OCI-LY1 (cell line): Measurements from ENCODE around the gene SAE1.

Source experiments
- H2AFZ ChIP-seq: fragments of 200-600 bp; sonication (generic), shearing (Covaris generic); 2 replicates; pipeline ENCODE4 v1.6.0; 2014; ENCODE audit warnings: antibody characterized with exemption, mild to moderate bottlenecking, low read length
- H3F3A ChIP-seq: fragments of 200-600 bp; sonication (generic), shearing (Covaris generic); 2 replicates; pipeline ENCODE4 v1.6.0; 2014; ENCODE audit warnings: mild to moderate bottlenecking, antibody characterized with exemption, low read length, moderate library complexity; ENCODE audit not compliant: insufficient read depth
- H3K27ac ChIP-seq: fragments of 200-600 bp; sonication (generic); 2 replicates; pipeline ENCODE4 v1.5.1; 2014; ENCODE audit warnings: low read length, mixed run types, mild to moderate bottlenecking, low read depth; ENCODE audit not compliant: poor library complexity, severe bottlenecking
- H3K27me3 ChIP-seq: fragments of 200-600 bp; sonication (generic); 2 replicates; pipeline ENCODE4 v1.6.0; 2014; ENCODE audit warnings: antibody characterized with exemption, mild to moderate bottlenecking, low read length, moderate library complexity; ENCODE audit not compliant: insufficient read depth
- H3K36me3 ChIP-seq: fragments of 200-600 bp; sonication (generic); 2 replicates; pipeline ENCODE4 v1.6.1; 2014; ENCODE audit warnings: mild to moderate bottlenecking, antibody characterized with exemption, low read length, moderate library complexity, mixed read lengths; ENCODE audit not compliant: insufficient read depth
- H3K4me1 ChIP-seq: fragments of 200-600 bp; sonication (generic); 2 replicates; pipeline ENCODE4 v1.5.1; 2014; ENCODE audit warnings: mild to moderate bottlenecking, low read length, moderate library complexity; ENCODE audit not compliant: insufficient read depth, severe bottlenecking
- H3K4me2 ChIP-seq: fragments of 200-600 bp; sonication (generic), shearing (Covaris generic); 2 replicates; pipeline ENCODE4 v1.6.1; 2014; ENCODE audit warnings: low read length
- H3K4me3 ChIP-seq: fragments of 200-600 bp; sonication (generic); 2 replicates; pipeline ENCODE4 v1.5.1; 2014; ENCODE audit warnings: low read length, low read depth, mild to moderate bottlenecking, mixed read lengths; ENCODE audit not compliant: poor library complexity, severe bottlenecking
- H3K79me2 ChIP-seq: fragments of 200-600 bp; shearing (Covaris generic); 2 replicates; pipeline ENCODE4 v1.6.1; 2016; ENCODE audit warnings: mixed run types, low read length, mixed read lengths; ENCODE audit not compliant: insufficient read depth
- H3K9ac ChIP-seq: fragments of 200-600 bp; sonication (generic), shearing (Covaris generic); 2 replicates; pipeline ENCODE4 v1.6.1; 2014; ENCODE audit warnings: mild to moderate bottlenecking, low read length, mixed read lengths
- H3K9me2 ChIP-seq: fragments of 200-600 bp; sonication (generic), shearing (Covaris generic); 2 replicates; pipeline ENCODE4 v1.6.1; 2014; ENCODE audit warnings: low read depth, mild to moderate bottlenecking, low read length, mixed read lengths
- H3K9me3 ChIP-seq: fragments of 200-600 bp; shearing (Covaris generic); 2 replicates; pipeline ENCODE4 v1.6.1; 2014; ENCODE audit warnings: low read length, mixed read lengths
- H4K20me1 ChIP-seq: fragments of 200-600 bp; sonication (generic), shearing (Covaris generic); 2 replicates; pipeline ENCODE4 v1.6.0; 2016; ENCODE audit warnings: mild to moderate bottlenecking, low read length; ENCODE audit not compliant: insufficient read depth
- CTCF ChIP-seq: fragments of 200-600 bp; sonication (generic), shearing (Covaris generic); IDR thresholded peaks from 2 replicates; pipeline ENCODE4 v1.5.1; 2017; ENCODE audit warnings: mild to moderate bottlenecking, antibody characterized with exemption, low read length, moderate library complexity, mixed read lengths
- EZH2 ChIP-seq: fragments of 200-600 bp; sonication (generic), shearing (Covaris generic); IDR thresholded peaks from 2 replicates; pipeline ENCODE4 v1.8.0; 2017; ENCODE audit warnings: borderline replicate concordance, mixed run types, mild to moderate bottlenecking, antibody characterized with exemption, low read length, moderate library complexity, mixed read lengths

Gene SAE1

GRCh38 chr19:47152205-47152604 lies 21.6 kb downstream of the SAE1 start:
- no peaks in the 10 kb centered on the region for H3K9me2 ChIP-seq
- no peaks in the 10 kb centered on the region for H4K20me1 ChIP-seq
- TF ChIP-seq EZH2 = no peak
- TF ChIP-seq CTCF = no peak
- 0 out of 2 replicates have a peak, but pooled peaks cover 15% of the 10 kb centered on the region for H3K79me2 ChIP-seq
- H3K9me3 ChIP-seq = no peaks in the 10 kb centered on the region
- H3K4me1 ChIP-seq = peaks cover 9% of the 10 kb centered on the region
- H3K9ac ChIP-seq = no peak overlapping the region
- H2AFZ ChIP-seq = no peak overlapping the region
- no peaks in the 10 kb centered on the region for H3F3A ChIP-seq
- no peak overlapping the region for H3K27ac ChIP-seq
- no peaks in the 10 kb centered on the region for H3K27me3 ChIP-seq
- no peak overlapping the region for H3K4me3 ChIP-seq
- peaks cover 95% of the 10 kb centered on the region for H3K36me3 ChIP-seq
- H3K4me2 ChIP-seq = no peak overlapping the region

- Histone ChIP-seq H3F3A (no peaks in the 10 kb centered on the region), H3K27ac (no peak overlapping the region), H4K20me1 (no peaks in the 10 kb centered on the region), H3K9ac (no peak overlapping the region), H2AFZ (no peak overlapping the region), H3K9me2 (no peaks in the 10 kb centered on the region), H3K4me1 (peaks cover 14% of the 10 kb centered on the region), H3K9me3 (no peaks in the 10 kb centered on the region), H3K4me2 (no peak overlapping the region), H3K36me3 (peaks cover 98% of the 10 kb centered on the region), H3K4me3 (no peak overlapping the region), H3K79me2 (0 out of 2 replicates have a peak, but pooled peaks cover 15% of the 10 kb centered on the region), H3K27me3 (no peaks in the 10 kb centered on the region)
- no peak for TF ChIP-seq EZH2
- TF ChIP-seq CTCF = no peak
Measured at GRCh38 chr19:47152632-47153031, 22.0 kb downstream of the SAE1 start.

GRCh38 chr19:47153266-47153665 lies 22.6 kb downstream of the SAE1 start:
- no peaks in the 10 kb centered on the region for H3K9me3 ChIP-seq

More at GRCh38 chr19:47153266-47153665, 22.6 kb downstream of the SAE1 start:
- Histone ChIP-seq H4K20me1 (no peaks in the 10 kb centered on the region), H3K27ac (no peak overlapping the region), H3K4me2 (no peak overlapping the region), H2AFZ (no peak overlapping the region), H3K9me2 (no peaks in the 10 kb centered on the region), H3K4me1 (peaks cover 20% of the 10 kb centered on the region), H3K79me2 (0 out of 2 replicates have a peak, but pooled peaks cover 15% of the 10 kb centered on the region), H3F3A (no peaks in the 10 kb centered on the region), H3K27me3 (no peaks in the 10 kb centered on the region), H3K4me3 (no peak overlapping the region), H3K36me3 (peaks cover 98% of the 10 kb centered on the region), H3K9ac (no peak overlapping the region)
- TF ChIP-seq EZH2 (no peak), CTCF (no peak)
